ENCODE measurements around the gene NCCRP1. TPM values are rescaled to one million over a fixed set of nuclear protein-coding genes. Genes with fewer than 3 reads are reported as not detected.

NCCRP1 gene
- total RNA-seq, 4 donors from 2014 or later = 0.13 to 13.7 (median 2.3) TPM

- no peaks in the 10 kb centered on the region for H3K9me3 ChIP-seq
- TF ChIP-seq CTCF (IDR thresholded peaks at IDR 0.05) = no peak
- no peak for TF ChIP-seq EP300 (IDR thresholded peaks at IDR 0.05)
- no peak for TF ChIP-seq POLR2A (IDR thresholded peaks at IDR 0.05)
- TF ChIP-seq POLR2AphosphoS5 (IDR thresholded peaks at IDR 0.05) = no peak
- no peak for ATAC-seq
- H3K4me1 ChIP-seq = peaks cover 0 to 80% (median 34%) of the 10 kb centered on the region in 3 donors
- H3K36me3 ChIP-seq = no peaks in the 10 kb centered on the region
- H3K4me3 ChIP-seq = no peak overlapping the region
- no peak overlapping the region for H3K27ac ChIP-seq
- WGBS, 2 donors (ENCODE audit: low coverage in 1 of 2) = 20 to 85% methylated on average over 1 to 4 of the region's 15 CpGs
- H3K27me3 ChIP-seq = no peaks in the 10 kb centered on the region
These were observed 41.0 kb upstream of the NCCRP1 start for GRCh38 chr19:39155741-39156140.

- no peak for TF ChIP-seq CTCF (IDR thresholded peaks at IDR 0.05)
- TF ChIP-seq POLR2AphosphoS5 (IDR thresholded peaks at IDR 0.05) = no peak
- TF ChIP-seq POLR2A (IDR thresholded peaks at IDR 0.05) = no peak
- no peak for TF ChIP-seq EP300 (IDR thresholded peaks at IDR 0.05)
- Histone ChIP-seq H3K4me1 (peaks cover 0 to 80% (median 40%) of the 10 kb centered on the region in 3 donors), H3K27ac (peak overlapping the region in 2 of 4 donors; percentile 27 to 36), H3K4me3 (peak overlapping the region in 1 of 2 donors; percentile 25), H3K36me3 (no peaks in the 10 kb centered on the region), H3K9me3 (no peaks in the 10 kb centered on the region), H3K27me3 (no peaks in the 10 kb centered on the region)
- 0 to 38% methylated on average over 1 of the region's 24 CpGs for WGBS, 2 donors (ENCODE audit: low coverage in 1 of 2)
- peak; percentile 36 for ATAC-seq
These were observed 40.2 kb upstream of the NCCRP1 start for GRCh38 chr19:39156326-39157230.

- TF ChIP-seq CTCF (IDR thresholded peaks at IDR 0.05) = no peak
- no peak for TF ChIP-seq EP300 (IDR thresholded peaks at IDR 0.05)
- TF ChIP-seq POLR2A (IDR thresholded peaks at IDR 0.05) = no peak
- no peak for TF ChIP-seq POLR2AphosphoS5 (IDR thresholded peaks at IDR 0.05)
These were observed 39.3 kb upstream of the NCCRP1 start for GRCh38 chr19:39157275-39157996.

GRCh38 chr19:39157997-39158389, 38.8 kb upstream of the NCCRP1 start:
- 86 to 88% methylated on average over 4 to 14 of the region's 15 CpGs for WGBS, 2 donors (ENCODE audit: low coverage in 1 of 2)
- Histone ChIP-seq H3K9me3 (no peaks in the 10 kb centered on the region), H3K4me1 (peaks cover 0 to 88% (median 40%) of the 10 kb centered on the region in 3 donors), H3K4me3 (no peak overlapping the region), H3K36me3 (no peaks in the 10 kb centered on the region), H3K27me3 (no peaks in the 10 kb centered on the region), H3K27ac (no peak overlapping the region)
- no peak for ATAC-seq
- TF ChIP-seq POLR2AphosphoS5 (IDR thresholded peaks at IDR 0.05) (no peak), EP300 (IDR thresholded peaks at IDR 0.05) (no peak), CTCF (IDR thresholded peaks at IDR 0.05) (no peak), POLR2A (IDR thresholded peaks at IDR 0.05) (no peak)

More at GRCh38 chr19:39157275-39157996, 39.3 kb upstream of the NCCRP1 start:
- ATAC-seq = no peak
- Histone ChIP-seq H3K36me3 (no peaks in the 10 kb centered on the region), H3K4me1 (peaks cover 0 to 82% (median 40%) of the 10 kb centered on the region in 3 donors), H3K4me3 (no peak overlapping the region), H3K9me3 (no peaks in the 10 kb centered on the region), H3K27ac (peak overlapping the region in 1 of 4 donors; percentile 29), H3K27me3 (no peaks in the 10 kb centered on the region)
- WGBS, 2 donors (ENCODE audit: low coverage in 1 of 2) = 74% methylated on average over 8 of the region's 23 CpGs; no CpG with 5 or more reads in 1 of the 2 donors

Data from gastroesophageal sphincter (tissue), 4 donors.